HepG2 (cell line): ENCODE measurements around the gene MARCHF9. TPM values are rescaled to one million over a fixed set of nuclear protein-coding genes. Genes with fewer than 3 reads are reported as not detected.
A peak's percentile ranks its signal among the peaks of the same experiment; 100 is the strongest.

Source experiments
- ATF3 ChIP-seq: sonication (generic); formaldehyde crosslinking; IDR thresholded peaks from 2 replicates; pipeline ENCODE4 v1.4.0; 2020; ENCODE audit warnings: missing genetic modification reagents
- CSRNP1 ChIP-seq: sonication (generic); formaldehyde crosslinking; IDR thresholded peaks from 2 replicates; pipeline ENCODE4 v1.8.1; 2023; ENCODE audit warnings: mild to moderate bottlenecking, missing genetic modification reagents
- ELF1 ChIP-seq: sonication (generic); formaldehyde crosslinking; IDR thresholded peaks from 2 replicates; pipeline ENCODE4 v1.4.0; 2020; ENCODE audit warnings: missing genetic modification reagents
- FOXP1 ChIP-seq, 2 experiments: fragments of 450-650 bp in 1 of 2; IDR thresholded peaks; 2 replicates each; pipeline ENCODE4 v1.6.1; 2017 to 2018; ENCODE audit warnings: antibody characterized with exemption in 1 of 2
- HDAC1 ChIP-seq: sonication (generic); formaldehyde crosslinking; IDR thresholded peaks from 2 replicates; pipeline ENCODE4 v1.5.1; 2020; ENCODE audit warnings: mild to moderate bottlenecking, missing genetic modification reagents
- HOXA3 ChIP-seq: sonication (generic); formaldehyde crosslinking; IDR thresholded peaks from 2 replicates; pipeline ENCODE4 v1.5.0; 2020; ENCODE audit warnings: missing genetic modification reagents
- MIXL1 ChIP-seq: IDR thresholded peaks from 2 replicates; pipeline ENCODE4 v1.6.1; 2016
- PRDM10 ChIP-seq: sonication (generic); formaldehyde crosslinking; IDR thresholded peaks from 2 replicates; pipeline ENCODE4 v1.4.0; 2020; ENCODE audit warnings: low read depth, missing genetic modification reagents
- REPIN1 ChIP-seq: sonication (generic); formaldehyde crosslinking; IDR thresholded peaks from 2 replicates; pipeline ENCODE4 v1.8.0; 2022; ENCODE audit warnings: missing genetic modification reagents, low read depth, mild to moderate bottlenecking, borderline replicate concordance
- XBP1 ChIP-seq: sonication (generic); formaldehyde crosslinking; IDR thresholded peaks from 2 replicates; pipeline ENCODE4 v1.5.0; 2020; ENCODE audit warnings: missing genetic modification reagents
- ZBTB2 ChIP-seq: sonication (generic); formaldehyde crosslinking; IDR thresholded peaks from 2 replicates; pipeline ENCODE4 v1.8.0; 2022; ENCODE audit warnings: low read depth, missing genetic modification reagents
- ZFX ChIP-seq: sonication (generic); formaldehyde crosslinking; IDR thresholded peaks from 2 replicates; pipeline ENCODE4 v1.4.0; 2020; ENCODE audit warnings: mild to moderate bottlenecking, low read depth, missing genetic modification reagents, moderate library complexity
- ZIK1 ChIP-seq: sonication (generic); formaldehyde crosslinking; IDR thresholded peaks from 2 replicates; pipeline ENCODE4 v1.5.0; 2020; ENCODE audit warnings: mild to moderate bottlenecking, low read depth, missing genetic modification reagents, borderline replicate concordance
- ZNF101 ChIP-seq: sonication (generic); formaldehyde crosslinking; IDR thresholded peaks from 2 replicates; pipeline ENCODE4 v1.4.0; 2020; ENCODE audit warnings: mild to moderate bottlenecking, low read depth, missing genetic modification reagents, borderline replicate concordance
- ZNF281 ChIP-seq: sonication (generic); formaldehyde crosslinking; IDR thresholded peaks from 2 replicates; pipeline ENCODE4 v1.4.0; 2020; ENCODE audit warnings: missing genetic modification reagents, borderline replicate concordance
- ZNF354B ChIP-seq: sonication (generic); formaldehyde crosslinking; IDR thresholded peaks from 2 replicates; pipeline ENCODE4 v1.8.0; 2022; ENCODE audit warnings: mild to moderate bottlenecking, missing genetic modification reagents
- ZNF772 ChIP-seq: sonication (generic); formaldehyde crosslinking; IDR thresholded peaks from 2 replicates; pipeline ENCODE4 v1.5.0; 2020; ENCODE audit warnings: mild to moderate bottlenecking, missing genetic modification reagents
- ZSCAN31 ChIP-seq: sonication (generic); formaldehyde crosslinking; IDR thresholded peaks from 2 replicates; pipeline ENCODE4 v1.5.0; 2020; ENCODE audit warnings: low read depth, mild to moderate bottlenecking, missing genetic modification reagents
- polyA plus RNA-seq, 8 experiments: library from polyadenylated mRNA; depleted of rRNA in 3 of 8; stranded (reverse) in 7 of 8; unstranded in 1 of 8; fragments of >200 nt; fragmentation: Illumina TruSeq in 4 of 8; extraction: Trizol in 4 of 8; gene quantifications; 2 replicates each; pipeline versions ENCODE4 v1.2.1 to v1.2.3, GENCODE V29; 2011 to 2016; ENCODE audit warnings: low read depth in 4 of 8, missing spikeins in 1 of 8, mixed read lengths in 1 of 8; ENCODE audit not compliant: insufficient read depth in 1 of 8
- total RNA-seq, 5 experiments: library from RNA; depleted of rRNA; stranded (reverse); fragments of >200 nt; fragmentation: Illumina TruSeq; extraction: Trizol; gene quantifications; 2 replicates each; pipeline ENCODE4 v1.2.3, GENCODE V29; 2016; ENCODE audit warnings: low read depth in 1 of 5

MARCHF9 gene
- total and polyA plus RNA-seq, 2 of the 13 experiments (the other 11 are each of a cell fraction or from before 2014, with no cell fraction given): 5.7 to 9.6 TPM

- TF ChIP-seq ZNF281 (CRISPR knock-in tag) (peak; percentile 67; the same call in 1 of the 2 replicates), ELF1 (CRISPR knock-in tag) (peak; percentile 74), PRDM10 (CRISPR knock-in tag) (peak; percentile 71; the same call in 1 of the 2 replicates), ZIK1 (CRISPR knock-in tag) (peak; percentile 76; the same call in 1 of the 2 replicates), ATF3 (CRISPR knock-in tag) (peak; percentile 8; the same call in 1 of the 2 replicates), REPIN1 (CRISPR knock-in tag) (peak; percentile 79; the same call in 1 of the 2 replicates), ZNF354B (CRISPR knock-in tag) (peak; percentile 50; the same call in 1 of the 2 replicates), ZSCAN31 (peak; percentile 95), ZFX (CRISPR knock-in tag) (peak; percentile 94), XBP1 (0 out of 2 replicates have a peak, but pooled peaks have one; percentile 17), HOXA3 (CRISPR knock-in tag) (peak; percentile 88), FOXP1 (IDR thresholded peaks at IDR 0.05) (no peak), FOXP1 (CRISPR knock-in tag; IDR thresholded peaks at IDR 0.05) (peak; percentile 37; the same call in 1 of the 2 replicates), ZNF772 (CRISPR knock-in tag) (peak; percentile 98), MIXL1 (CRISPR knock-in tag) (peak; percentile 83), ZNF101 (CRISPR knock-in tag) (peak; percentile 84; the same call in 1 of the 2 replicates), CSRNP1 (CRISPR knock-in tag) (peak; percentile 94), ZBTB2 (peak; percentile 75), HDAC1 (CRISPR knock-in tag) (peak; percentile 98)
These were observed 2.9 kb upstream of the MARCHF9 start, which contains the start of gene CDK4 (continued) for GRCh38 chr12:57751788-57752667.
